Body of pancreas (tissue), 4 donors: ENCODE results near the gene TET2. TPM values are rescaled to one million over a fixed set of nuclear protein-coding genes. Genes with fewer than 3 reads are reported as not detected.

Experiments used
- ATAC-seq: fragments of 150-250 bp; one replicate; pipeline ENCODE4 v1.9.1; 2016
- DNase-seq, 4 donors: peaks; one replicate each; pipeline ENCODE4 v3.0.0-alpha.2; 2019
- H3K27ac ChIP-seq, 4 donors: fragments of 200-600 bp; sonication (generic); 1 replicate in 3 of 4; 2 replicates in 1 of 4; pipeline versions ENCODE4 v1.5.1 to v1.6.1; 2016 to 2019; ENCODE audit warnings: mild to moderate bottlenecking in 1 of 4, mixed read lengths in 1 of 4, moderate library complexity in 1 of 4
- H3K27me3 ChIP-seq, 2 donors: fragments of 200-600 bp; sonication (generic); one replicate each; pipeline ENCODE4 v1.6.0; 2016; ENCODE audit warnings: mild to moderate bottlenecking in 1 of 2
- H3K36me3 ChIP-seq, 2 donors: fragments of 200-600 bp; sonication (generic); replicated peaks in 1 of 2; 2 replicates each; pipeline ENCODE4 v1.5.1; 2016; ENCODE audit warnings: low read depth in 2 of 2; ENCODE audit not compliant: insufficient read depth in 1 of 2
- H3K4me1 ChIP-seq: fragments of 200-600 bp; sonication (generic); one replicate; pipeline ENCODE4 v1.6.0; 2016
- H3K4me3 ChIP-seq, 2 donors: fragments of 200-600 bp; sonication (generic); 1 replicate in 1 of 2; 2 replicates in 1 of 2; pipeline ENCODE4 v1.5.1; 2016 to 2019
- H3K9me3 ChIP-seq, 3 donors: fragments of 200-600 bp; sonication (generic); 1 replicate in 2 of 3; 2 replicates in 1 of 3; pipeline ENCODE4 v1.5.1; 2016
- POLR2A ChIP-seq, 3 donors: fragments of 450-650 bp; IDR thresholded peaks; one replicate each; pipeline ENCODE4 v1.6.1; 2016; ENCODE audit warnings: antibody characterized with exemption in 3 of 3, mild to moderate bottlenecking in 2 of 3
- WGBS, 2 donors: methylation state at CpG; one replicate each; pipeline ENCODE4 v1.1.5; 2017; 5-methylcytosine and 5-hydroxymethylcytosine counted together
- intact Hi-C: fragments of 100-400 bp; cut with DNase I; formaldehyde crosslinking; loops from one replicate; pipeline ENCODE4 v1.15.1; 2023
- small RNA-seq: library from RNA; depleted of rRNA; stranded (forward); fragments of <200 nt; gene quantifications from one replicate; pipeline ENCODE3, GENCODE V24; 2016
- total RNA-seq, 2 donors: library from RNA; depleted of rRNA; stranded (reverse); fragments of >200 nt; gene quantifications; one replicate each; pipeline ENCODE4 v1.1.0, GENCODE V29; 2016
- TF ChIP-seq, protein P1 (sequence below), 7 experiments: fragments of 450-650 bp in 4 of 7; fragments of 200-600 bp in 3 of 7; sonication (generic) in 3 of 7; IDR thresholded peaks; one replicate each; pipeline ENCODE4 v1.5.1; 2016 to 2019; ENCODE audit warnings: antibody characterized with exemption in 7 of 7

Gene TET2
- total RNA-seq, 2 donors from 2014 or later, result 11.2 to 17.5 TPM

DNA sequence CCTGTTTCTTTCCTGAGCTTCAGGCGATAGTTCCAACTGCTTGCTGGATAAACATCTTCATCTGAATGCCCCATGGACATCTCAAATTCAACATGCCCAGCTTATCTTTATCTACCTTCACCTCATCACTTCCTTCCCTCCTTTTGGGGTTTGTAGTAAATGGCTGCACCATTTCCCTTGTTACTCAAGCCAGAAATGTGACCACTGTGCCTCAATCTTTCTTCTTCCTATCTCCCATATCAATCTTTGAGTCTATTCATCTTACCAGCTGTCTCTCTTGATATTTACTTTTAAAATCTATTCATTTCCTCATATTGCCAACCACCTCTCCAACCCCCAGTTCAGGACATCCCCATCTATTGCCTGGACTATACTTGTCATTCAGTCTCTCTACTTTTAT lies 171.8 kb downstream of the TET2 start:
- Histone ChIP-seq H3K36me3 (no peaks in the 10 kb centered on the region), H3K27me3 (no peaks in the 10 kb centered on the region), H3K9me3 (no peaks in the 10 kb centered on the region), H3K4me1 (no peaks in the 10 kb centered on the region), H3K4me3 (no peak overlapping the region), H3K27ac (no peak overlapping the region)
- DNase-seq (no peak), ATAC-seq (no peak)
- intact Hi-C loops, result no loop called here
- TF ChIP-seq, protein P1, sequence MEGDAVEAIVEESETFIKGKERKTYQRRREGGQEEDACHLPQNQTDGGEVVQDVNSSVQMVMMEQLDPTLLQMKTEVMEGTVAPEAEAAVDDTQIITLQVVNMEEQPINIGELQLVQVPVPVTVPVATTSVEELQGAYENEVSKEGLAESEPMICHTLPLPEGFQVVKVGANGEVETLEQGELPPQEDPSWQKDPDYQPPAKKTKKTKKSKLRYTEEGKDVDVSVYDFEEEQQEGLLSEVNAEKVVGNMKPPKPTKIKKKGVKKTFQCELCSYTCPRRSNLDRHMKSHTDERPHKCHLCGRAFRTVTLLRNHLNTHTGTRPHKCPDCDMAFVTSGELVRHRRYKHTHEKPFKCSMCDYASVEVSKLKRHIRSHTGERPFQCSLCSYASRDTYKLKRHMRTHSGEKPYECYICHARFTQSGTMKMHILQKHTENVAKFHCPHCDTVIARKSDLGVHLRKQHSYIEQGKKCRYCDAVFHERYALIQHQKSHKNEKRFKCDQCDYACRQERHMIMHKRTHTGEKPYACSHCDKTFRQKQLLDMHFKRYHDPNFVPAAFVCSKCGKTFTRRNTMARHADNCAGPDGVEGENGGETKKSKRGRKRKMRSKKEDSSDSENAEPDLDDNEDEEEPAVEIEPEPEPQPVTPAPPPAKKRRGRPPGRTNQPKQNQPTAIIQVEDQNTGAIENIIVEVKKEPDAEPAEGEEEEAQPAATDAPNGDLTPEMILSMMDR (IDR thresholded peaks at IDR 0.05), result no peak
- TF ChIP-seq POLR2A (IDR thresholded peaks at IDR 0.05), result no peak
- WGBS, 2 donors, result 94% methylated on average over 1 of the region's 1 CpG

DNA sequence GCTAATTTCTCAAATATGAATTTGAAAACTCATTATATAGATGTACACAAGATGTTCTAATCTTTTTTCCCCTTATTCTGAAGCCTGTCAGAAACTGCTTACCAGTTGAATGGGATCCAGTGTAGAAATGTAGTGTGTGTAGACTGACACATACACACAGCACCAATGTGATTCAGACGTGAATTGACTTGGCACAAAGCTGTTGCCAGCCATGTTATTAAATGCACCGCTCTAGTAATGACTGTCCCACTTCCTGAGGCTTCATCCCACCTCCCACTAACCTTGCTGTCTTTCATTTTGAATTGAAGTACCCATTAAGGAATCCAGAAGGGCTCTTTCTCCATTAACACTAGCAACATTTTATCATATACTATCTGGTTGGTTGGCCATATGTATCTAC lies 180.5 kb downstream of the TET2 start:
- TF ChIP-seq, protein P1 (IDR thresholded peaks at IDR 0.05), result no peak
- no peak for TF ChIP-seq POLR2A (IDR thresholded peaks at IDR 0.05)
- 76 to 91% methylated on average over 2 of the region's 2 CpGs for WGBS, 2 donors
- Histone ChIP-seq H3K9me3 (no peaks in the 10 kb centered on the region), H3K27ac (no peak overlapping the region), H3K36me3 (no peaks in the 10 kb centered on the region), H3K27me3 (no peaks in the 10 kb centered on the region), H3K4me1 (no peaks in the 10 kb centered on the region), H3K4me3 (no peak overlapping the region)
- intact Hi-C loops, result no loop called here
- ATAC-seq, result no peak
- no peak for DNase-seq

DNA sequence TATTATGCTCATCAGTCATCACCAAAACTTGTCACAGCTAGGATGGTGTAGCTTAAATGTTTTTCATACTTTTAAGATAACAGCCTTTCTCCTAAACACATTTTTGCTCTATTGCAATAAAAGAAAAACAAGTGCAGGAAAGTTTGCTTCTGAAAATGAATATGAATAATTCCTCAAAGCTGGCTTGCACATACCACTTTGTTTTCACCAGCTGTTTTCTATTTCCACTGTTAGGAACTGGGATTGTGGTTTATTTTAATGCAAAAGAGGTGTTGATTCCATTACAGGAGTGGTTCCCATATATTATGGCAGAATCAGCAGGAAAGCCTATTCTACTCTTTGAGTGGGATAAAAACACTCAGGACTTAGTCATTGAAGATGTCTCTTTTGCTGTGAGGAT lies 181.3 kb downstream of the TET2 start:
- Histone ChIP-seq H3K36me3 (no peaks in the 10 kb centered on the region), H3K9me3 (no peaks in the 10 kb centered on the region), H3K27ac (no peak overlapping the region), H3K4me3 (no peak overlapping the region), H3K4me1 (no peaks in the 10 kb centered on the region), H3K27me3 (no peaks in the 10 kb centered on the region)
- no peak for DNase-seq
- TF ChIP-seq, protein P1 (IDR thresholded peaks at IDR 0.05), result no peak
- no peak for TF ChIP-seq POLR2A (IDR thresholded peaks at IDR 0.05)
- intact Hi-C loops, result no loop called here
- ATAC-seq, result no peak

DNA sequence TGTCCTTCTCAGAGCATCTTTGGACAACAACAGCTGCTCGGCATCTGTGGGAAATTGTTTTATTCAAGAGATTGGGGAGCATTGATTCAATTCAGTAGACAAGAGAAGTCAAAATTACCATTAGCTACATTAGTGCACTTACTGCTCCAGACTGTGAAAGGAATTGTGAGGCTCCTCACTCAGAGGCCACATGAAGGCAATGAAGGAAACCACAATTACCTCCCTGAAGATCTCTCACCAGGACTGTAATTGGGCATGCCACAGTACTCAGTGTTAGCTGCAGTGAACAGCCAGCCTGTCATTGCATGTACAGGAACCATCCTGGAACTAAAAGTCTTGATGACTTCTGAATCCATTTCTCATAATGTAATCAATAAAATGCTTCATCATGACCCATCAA lies 182.4 kb downstream of the TET2 start:
- no peak for ATAC-seq
- WGBS, 2 donors, result 90 to 96% methylated on average over 1 of the region's 1 CpG
- intact Hi-C loops, result no loop called here

More for the DNA sequence above, 182.4 kb downstream of the TET2 start:
- Histone ChIP-seq H3K36me3 (no peaks in the 10 kb centered on the region), H3K27ac (no peak overlapping the region), H3K4me1 (no peaks in the 10 kb centered on the region), H3K9me3 (no peaks in the 10 kb centered on the region), H3K4me3 (no peak overlapping the region), H3K27me3 (no peaks in the 10 kb centered on the region)
- TF ChIP-seq, protein P1 (IDR thresholded peaks at IDR 0.05), result no peak
- TF ChIP-seq POLR2A (IDR thresholded peaks at IDR 0.05), result no peak
- no peak for DNase-seq

Small RNAs within 50 kb of the gene (small RNA-seq; reads per million reads assigned to genes)
- gene RF00322 (not detected), gene RN7SL89P (not detected)
